ENCODE measurements around the gene TSPYL4.

GRCh38 chr6:116301104-116301503 is 47.2 kb upstream of the TSPYL4 start:
- TF ChIP-seq CTCF (optimal IDR thresholded peaks at IDR 0.05 in 1 of 3, IDR thresholded peaks at IDR 0.05 in 1 of 3, conservative IDR thresholded peaks at IDR 0.05 in 1 of 3; ENCODE audit: extremely low read depth in 1 of 3, insufficient read depth in 2 of 3, low read length in 3 of 3) (no peak), EZH2 (IDR thresholded peaks at IDR 0.05; ENCODE audit: low read length) (no peak)
